H4 (cell line): ENCODE measurements around the gene TAB2. TPM values are rescaled to one million over a fixed set of nuclear protein-coding genes. Genes with fewer than 3 reads are reported as not detected.

Experiments
- DNase-seq: peaks from one replicate; pipeline ENCODE4 v3.0.0-alpha.2; 2015; ENCODE audit warnings: low spot score
- total RNA-seq: library from RNA; depleted of rRNA; stranded (reverse); fragments of >200 nt; shearing (Covaris generic); gene quantifications from 2 replicates; pipeline ENCODE4 v1.2.3, GENCODE V29; 2014

Gene TAB2
- total RNA-seq, 1 experiment from 2014 or later: 15.5 TPM

DNA sequence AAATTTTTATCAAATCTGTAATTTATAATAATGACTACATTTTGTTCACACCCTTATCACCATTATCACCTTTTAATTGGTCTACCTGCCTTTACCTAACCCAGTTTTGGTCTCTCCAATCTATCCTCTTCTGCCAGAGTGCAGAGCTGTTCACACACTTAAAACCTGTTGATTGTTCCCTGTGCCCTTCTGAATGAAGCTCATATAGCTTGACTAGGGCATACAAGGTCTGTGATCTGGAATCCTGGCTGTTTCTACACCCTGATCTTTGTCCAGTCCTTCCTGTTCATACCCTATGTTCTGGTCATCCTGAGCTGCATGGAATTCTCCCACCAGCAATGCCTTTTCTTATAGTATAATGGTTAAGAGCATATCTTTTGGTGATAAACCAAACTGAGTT lies 53.6 kb downstream of the TAB2 start:
- DNase-seq: no peak

DNA sequence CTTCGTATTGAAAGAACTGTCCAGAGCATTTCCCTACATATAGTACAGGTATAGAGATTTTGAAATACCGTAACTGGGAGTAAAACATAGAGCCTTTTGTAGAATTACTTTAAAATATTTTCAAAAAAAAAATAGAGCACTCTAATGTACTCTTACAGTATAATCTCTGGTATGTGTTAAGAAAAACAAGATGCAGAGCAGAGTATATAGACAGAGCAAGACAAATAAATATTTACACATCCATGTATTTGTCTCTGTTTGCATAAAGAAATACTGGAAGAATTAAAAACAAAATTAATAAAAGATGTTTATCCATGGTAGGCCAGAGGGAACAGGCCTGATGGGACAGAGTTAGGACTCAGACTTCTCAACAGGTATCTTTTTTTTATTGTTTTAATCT lies 54.5 kb downstream of the TAB2 start:
- no peak for DNase-seq

DNA sequence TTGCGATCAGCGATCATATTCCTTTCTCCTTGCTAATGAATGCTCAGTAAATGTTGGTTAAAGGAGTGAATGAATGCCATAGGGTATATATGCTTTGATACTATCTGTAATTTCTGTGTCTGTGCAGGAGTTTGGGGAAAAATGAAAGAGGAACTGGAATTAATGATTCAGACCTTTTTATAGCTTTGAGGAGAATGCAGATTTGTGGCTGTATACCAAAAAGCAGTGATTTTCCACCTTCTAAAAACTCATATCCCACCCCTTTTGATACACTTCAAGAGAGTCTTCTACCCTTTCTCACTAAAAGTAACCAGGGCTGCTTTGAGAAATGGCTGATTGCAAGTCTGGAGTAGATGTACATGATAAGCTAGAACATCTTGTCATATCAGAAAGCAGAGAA lies 56.0 kb downstream of the TAB2 start:
- no peak for DNase-seq

DNA sequence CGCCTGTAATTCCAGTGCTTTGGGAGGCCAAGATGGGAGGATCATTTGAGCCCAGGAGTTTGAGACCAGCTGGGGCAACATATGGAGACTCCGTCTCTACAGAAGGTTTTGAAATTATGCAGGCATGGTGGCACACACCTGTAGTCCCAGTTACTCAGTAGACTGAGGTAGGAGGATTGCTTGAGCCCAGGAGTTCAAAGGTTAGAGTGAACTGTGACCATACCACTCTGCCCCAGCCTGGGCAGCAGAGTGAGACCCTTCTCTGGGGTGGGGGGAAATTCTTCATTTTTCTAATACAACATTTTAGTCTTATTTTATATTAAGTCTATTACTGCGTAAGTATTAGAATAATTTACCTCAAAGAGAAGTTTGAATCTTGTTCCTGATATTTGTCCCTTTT lies 62.5 kb downstream of the TAB2 start:
- DNase-seq: no peak

DNA sequence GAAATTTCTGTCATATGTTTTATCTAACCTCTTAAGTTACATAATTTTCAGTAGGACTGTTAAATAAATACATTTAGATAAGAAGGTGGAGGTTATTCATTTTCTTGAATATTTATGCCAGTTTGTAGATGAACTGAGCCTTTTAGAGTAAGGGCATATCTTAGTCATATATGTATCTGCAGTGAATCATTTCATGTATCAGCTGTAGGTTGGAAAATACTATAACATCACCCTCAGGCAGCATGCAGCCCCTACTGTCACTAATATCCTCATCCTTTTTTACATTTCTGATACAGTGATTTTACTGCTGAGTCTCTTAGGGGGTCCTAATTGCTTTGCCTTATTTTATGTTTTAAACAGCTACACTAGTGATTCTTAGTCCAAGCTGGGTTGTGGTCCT lies 63.0 kb downstream of the TAB2 start:
- DNase-seq: no peak

DNA sequence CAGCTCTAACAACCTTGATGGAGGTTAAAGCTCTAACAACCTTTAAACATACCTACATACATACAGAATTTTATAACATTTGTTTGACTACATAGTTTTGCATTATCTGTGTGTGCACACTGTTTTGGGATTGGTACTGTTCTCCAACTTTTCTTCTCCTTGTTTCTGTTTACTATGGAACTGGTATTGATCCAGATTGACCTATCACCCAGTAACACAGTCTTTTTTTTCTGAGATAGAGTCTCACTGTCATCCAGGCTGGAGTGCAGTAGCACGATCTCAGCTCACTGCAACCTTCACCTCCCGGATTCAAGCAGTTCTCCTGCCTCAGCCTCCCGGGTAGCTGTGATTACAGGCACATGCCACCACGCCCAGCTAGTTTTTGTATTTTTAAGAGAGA lies 65.9 kb downstream of the TAB2 start:
- no peak for DNase-seq

DNA sequence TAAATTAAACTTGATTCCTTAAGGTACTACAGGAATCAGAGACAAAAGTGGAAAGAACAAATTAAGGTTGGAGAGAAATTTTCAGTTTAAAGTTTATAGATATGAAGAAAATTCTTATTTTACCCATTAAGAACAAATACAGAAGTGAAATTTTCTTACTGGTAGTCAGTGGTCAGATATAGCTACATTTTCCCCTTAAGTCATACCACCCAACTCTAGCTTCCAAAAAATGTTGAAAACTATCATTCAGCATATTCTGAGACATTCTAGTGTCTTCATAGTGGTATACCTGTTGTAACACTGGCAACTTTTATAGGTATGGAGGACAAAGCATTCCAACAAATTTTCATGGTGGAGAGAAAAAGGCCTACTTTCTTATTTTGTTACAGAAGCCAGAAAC lies 67.0 kb downstream of the TAB2 start:
- DNase-seq: no peak

DNA sequence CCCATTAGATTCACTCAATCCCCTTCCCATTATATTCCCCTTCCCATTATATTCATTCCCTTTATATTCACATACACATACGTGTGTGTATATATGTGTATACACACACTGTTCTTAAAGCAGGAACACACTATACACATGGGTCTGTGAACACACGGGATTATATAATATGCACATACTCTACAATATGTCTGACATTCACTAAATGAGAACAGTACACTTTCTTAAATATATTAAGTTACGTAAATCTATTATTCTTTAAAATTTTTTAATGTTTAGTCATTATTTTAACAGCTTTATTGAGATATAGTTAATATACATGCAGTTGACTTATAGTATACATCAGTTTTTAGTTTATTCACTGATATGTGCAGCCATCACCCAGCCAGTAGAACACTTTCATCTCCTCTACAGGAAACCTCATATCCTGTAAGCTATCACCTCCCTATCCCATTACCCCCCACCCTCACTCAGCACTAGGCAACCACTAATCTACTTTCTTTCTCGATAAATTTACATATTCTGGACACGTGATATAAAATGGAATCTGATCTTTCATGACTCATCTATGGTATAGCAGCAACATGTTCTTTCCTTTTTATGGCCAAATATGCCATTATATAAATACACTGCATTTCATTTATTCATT lies 68.6 kb downstream of the TAB2 start:
- DNase-seq: no peak

DNA sequence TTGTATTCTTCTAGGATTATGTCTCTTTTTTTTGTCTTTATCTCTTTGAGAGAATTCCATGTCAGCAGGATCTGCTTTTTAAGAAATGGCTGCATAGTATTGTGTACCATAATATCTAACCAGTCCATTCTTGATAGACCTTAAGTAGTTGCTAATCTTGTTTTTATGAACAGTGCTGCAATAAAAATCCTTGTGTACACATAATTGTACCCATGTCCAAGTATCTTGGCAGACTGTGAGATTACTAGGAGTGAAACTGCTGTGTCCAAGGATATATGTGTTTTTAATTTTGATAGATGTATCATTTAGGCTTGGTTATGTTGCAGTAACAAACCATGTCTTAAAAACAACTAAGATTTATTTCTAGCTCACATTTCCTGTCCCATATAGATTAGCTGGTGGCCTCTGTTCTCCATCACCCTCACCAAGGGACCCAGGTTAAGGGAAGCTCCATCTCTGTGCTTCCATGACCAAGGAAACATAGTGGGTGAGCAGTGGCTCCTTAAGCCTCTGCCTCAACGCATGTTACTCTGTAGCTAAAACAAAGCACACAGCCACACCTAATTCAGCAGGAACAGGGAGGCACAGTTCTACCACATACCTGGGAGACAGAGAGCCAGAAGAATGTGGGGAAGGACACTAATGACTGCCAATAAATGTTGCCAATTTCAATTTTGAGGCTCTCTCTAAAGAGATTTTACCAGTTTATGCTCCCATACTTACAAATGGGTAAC lies 70.4 kb downstream of the TAB2 start:
- DNase-seq: no peak

DNA sequence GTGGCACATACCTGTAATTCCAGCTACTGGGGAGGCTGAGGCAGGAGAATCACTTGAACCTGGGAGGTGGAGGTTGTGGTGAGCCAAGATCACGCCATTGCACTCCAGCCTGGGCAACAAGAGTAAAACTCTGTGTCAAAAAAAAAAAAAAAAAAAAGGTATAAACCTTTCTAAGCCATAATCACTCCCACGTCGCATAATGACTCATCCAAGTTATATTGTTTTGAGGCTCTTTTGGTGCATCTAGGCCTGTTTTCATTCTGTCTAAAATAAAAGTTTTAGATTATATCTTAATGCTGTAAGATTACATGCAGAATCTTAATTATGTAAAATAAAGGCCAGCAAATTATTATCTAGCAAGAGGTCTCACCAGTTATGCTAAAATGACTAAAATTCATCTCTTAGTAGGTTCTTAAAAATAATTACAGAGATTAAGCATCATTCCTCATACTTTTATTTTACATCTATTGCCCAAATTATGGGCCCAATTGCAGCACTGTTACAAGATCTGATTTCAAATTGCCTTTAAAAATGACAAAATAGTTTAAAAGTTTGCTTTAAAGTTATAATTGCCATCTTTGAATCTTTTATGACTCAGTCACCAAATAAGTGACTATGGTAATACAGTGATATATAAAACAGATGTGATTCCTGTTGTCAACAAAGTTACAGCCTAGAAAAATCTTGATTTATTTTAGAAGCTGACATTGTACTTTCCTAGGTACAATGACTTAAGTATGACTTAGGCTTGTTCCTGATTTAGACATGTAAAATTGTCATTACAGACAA lies 72.2 kb downstream of the TAB2 start:
- no peak for DNase-seq

DNA sequence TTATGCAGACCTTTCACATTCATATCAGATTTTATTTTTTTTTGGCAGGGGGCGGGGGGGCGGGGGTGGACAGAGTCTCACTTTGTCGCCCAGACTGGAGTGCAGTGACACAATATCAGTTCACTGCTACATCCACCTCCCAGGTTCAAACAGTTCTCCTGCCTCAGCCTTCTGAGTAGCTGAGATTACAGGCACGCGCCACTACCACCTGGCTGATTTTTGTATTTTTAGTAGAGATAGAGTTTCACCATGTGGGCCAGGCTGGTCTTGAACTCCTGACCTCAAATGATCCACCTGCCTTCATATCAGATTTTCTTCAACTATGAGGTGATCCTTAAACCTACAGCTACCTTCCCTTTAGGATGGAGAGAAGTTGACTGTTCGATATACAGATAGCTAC lies 74.6 kb downstream of the TAB2 start:
- DNase-seq: no peak

DNA sequence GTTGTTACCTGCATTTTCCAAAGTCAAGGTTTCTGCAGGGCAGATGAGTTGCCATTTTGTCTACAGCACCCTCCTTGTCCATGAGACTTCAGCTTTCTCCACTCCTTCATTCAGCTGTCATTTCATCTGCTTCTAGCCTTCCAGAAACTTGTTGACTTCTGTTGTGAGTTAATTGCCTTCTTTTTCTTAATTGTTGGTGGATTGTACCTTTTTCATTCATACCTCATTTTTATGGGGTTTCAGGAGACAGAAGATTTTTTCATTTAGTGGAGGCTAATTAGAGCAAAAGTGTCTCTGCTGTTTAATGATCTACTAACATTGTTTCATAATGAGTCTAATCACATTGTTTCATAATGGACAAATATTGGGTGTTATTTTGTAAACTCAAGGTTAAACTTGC lies 75.0 kb downstream of the TAB2 start:
- no peak for DNase-seq

DNA sequence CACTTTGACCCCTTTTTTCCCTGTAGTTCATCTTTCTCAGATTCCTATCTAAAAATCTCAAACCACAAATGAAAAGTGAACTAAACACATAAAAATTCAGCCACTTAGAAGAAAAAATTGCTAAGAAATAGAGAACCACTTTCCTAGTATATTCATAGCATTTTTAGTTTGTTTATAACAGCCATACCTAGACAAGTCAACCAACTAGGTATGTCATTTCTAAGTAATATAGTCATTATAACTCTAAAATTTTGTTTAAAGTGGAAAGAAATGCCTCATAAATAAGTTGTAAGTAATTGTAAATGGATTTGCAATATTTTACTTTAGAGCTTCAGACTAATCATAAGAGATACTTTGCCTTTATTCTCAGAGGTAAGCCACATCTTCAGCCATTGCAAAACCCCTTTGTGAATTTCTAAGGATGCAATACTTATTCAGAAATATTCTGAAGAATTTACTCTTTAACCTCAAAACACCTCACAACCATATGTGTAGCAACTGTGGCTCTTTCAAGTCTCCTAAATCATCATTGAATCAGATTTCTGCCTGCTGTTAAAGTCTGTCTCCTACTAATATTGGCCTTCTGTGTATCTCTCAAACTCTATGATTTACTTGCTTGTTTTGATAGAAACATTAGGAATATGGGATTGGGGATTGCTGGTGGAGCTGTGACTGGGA lies 75.6 kb downstream of the TAB2 start:
- no peak for DNase-seq

DNA sequence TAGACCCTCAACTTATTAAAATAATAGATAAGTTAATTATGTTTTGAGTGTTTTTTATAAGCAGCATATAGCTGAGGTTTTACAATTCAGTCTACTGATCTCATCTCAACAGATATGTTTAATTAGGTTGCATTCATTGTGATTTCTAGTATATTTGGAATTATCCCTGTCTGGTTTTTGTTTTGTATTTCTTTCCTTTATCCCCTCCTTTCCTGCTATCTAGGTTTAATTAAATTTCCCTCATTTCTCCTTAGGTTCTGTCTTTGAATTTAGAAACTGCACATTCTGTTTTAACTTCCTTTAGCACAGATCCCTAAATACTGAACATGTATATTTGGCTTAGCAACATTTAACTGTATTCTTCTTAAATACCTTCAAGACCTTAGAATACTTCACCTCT lies 77.7 kb downstream of the TAB2 start:
- DNase-seq: no peak

DNA sequence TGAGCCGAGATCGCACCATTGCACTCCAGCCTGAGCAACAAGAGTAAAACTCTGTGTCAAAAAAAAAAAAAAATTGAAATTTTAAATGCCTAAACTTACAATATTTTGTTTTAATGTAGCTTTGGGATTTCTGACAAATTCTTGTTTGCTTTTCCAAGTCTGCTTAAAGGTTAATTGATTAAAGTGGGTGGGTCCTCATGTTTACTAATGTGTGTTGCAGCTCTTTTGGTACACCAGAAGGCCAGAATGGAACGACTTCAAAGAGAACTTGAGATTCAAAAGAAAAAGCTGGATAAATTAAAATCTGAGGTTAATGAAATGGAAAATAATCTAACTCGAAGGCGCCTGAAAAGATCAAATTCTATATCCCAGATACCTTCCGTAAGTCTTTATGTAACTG lies 79.9 kb downstream of the TAB2 start:
- no peak for DNase-seq

DNA sequence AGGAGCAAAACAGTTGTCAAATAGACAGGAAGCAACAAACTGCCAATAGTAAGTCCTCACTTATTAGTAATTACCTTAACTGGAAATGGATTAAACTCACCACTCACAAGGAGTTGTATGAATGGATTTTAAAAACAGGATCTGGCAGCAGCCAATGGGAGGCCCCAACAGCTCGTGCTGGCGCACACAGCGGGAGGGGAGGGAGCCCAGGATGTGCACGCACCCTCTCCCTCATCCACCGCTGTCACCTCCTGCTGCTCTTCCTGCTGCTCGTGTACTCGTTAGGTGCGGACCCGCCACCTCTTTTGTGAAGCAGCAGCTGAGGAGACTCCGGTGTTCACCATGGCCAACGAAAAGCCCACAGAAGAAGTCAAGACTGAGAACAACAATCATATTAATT lies 82.5 kb downstream of the TAB2 start, which contains the start of gene SUMO4:
SUMO4 (plus strand) TSS at position 213 of the 400 bp plus-strand sequence; CDS start at position 343, 130 bp downstream.
- no peak for DNase-seq

DNA sequence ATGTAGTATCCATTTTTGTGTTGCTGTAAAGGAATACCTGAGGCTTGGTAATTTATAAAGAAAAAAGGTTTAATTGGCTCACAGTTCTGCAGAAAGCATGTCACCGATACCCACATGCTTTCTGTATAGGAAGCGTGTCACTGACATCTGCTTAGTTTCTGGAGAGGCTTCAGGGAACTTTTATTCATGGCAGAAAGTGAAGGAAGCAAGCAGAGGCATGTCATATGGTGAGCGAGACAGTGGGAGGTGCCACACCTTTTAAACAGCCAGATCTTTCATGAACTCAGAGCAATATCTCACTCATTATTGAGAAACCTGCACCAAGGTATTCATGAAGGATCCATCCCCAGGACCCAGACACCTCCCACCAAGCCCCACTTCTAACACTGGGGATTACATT lies 86.0 kb downstream of the TAB2 start:
- no peak for DNase-seq

DNA sequence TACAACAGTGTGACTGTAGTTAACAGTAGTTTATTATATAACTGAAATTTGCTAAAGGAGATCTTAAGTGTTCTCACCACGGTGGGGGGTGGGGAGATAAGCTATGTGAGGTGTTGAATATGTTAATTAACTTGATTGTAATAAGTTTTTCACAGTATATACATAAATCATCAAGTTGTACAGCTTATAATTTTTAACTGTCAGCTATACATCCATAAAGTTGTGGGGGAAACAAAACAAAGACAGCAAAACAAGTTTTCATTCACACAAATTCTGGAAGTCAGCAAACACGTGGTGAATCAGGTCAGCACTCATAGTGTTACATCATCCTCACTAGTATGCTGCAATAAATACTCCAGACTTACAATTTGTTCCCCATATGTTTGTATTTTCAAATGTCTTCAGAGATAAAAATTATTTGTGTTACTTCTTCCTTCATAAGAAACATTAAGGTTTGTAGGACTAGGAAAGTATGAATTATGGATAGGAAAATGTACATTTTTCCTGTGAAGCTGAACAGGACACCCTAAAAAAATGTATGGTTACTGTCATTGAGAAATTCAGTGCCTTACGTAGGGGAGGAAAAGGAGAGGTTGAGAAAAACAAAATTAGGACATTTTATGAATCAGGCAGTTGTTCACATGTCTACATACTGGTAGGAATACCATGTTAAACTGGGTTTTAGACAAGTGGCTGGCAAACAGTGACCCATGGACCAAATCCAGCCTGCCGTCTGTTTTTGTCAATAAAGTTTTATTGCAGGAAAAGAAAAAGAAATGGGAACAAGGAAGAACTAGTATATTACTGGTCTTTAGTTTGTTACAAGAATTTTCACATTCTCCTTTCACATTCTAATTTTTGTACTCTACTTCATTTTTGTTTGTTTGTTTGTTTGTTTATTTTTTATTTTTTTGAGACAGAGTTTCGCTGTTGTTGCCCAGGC lies 88.6 kb downstream of the TAB2 start:
- no peak for DNase-seq

DNA sequence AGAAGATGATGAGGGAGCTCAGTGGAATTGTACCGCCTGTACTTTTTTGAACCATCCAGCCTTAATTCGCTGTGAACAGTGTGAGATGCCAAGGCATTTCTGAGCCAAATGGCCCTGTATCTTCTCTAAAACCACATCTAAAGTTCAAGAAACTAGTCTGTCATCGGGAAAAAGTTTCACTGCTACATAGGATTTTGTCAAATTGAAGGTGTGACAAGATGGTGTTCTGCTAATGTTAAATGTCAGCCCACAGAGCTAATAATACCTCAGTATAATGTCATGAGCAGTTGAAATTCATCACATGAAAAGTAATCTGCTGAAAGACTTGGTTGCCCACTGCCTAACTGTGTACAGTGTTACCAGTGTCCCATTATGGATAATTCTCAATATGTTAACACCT lies 92.1 kb downstream of the TAB2 start:
- no peak for DNase-seq

DNA sequence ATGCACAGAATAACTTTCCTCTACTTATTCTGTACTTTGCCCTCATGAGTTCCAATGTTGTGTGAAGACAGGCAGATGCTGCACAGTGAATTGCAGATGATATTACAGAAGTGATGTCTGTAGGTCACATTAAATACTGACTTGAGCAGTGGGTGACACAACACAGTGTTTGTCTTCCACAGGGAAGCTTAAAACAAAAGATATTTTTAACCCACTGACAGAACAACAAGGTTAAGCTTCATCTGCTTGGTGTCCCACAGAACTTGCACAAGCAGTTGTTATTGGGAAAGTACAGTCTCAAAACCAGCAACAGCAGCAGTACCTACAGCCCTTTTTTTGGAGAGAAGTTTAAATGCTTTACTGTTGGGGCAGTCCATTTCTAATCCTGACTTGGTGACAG lies 93.0 kb downstream of the TAB2 start:
- no peak for DNase-seq

DNA sequence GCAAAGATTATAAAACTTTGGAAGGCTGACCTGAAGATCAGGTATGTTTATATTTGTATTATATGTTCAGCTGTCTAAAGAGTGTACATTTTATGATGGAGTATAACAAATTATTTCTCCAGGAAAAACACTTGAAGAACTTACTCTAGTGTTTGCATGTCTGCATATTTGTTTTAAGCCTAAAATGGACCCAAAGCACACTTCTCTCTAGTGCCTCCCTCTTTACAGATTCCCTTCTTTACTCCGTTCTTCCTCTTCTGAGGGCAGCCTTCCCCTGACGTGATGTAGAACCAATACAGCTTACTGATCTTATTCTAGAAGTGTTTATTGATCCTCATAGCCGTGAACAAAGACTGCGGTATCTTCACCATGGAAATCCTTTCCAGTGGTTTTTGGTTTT lies 96.5 kb downstream of the TAB2 start:
- DNase-seq: no peak
